ENCODE data around the gene PPP6R3. TPM values are rescaled to one million over a fixed set of nuclear protein-coding genes. Genes with fewer than 3 reads are reported as not detected.

The PPP6R3 gene
- total and polyA plus RNA-seq, 10 of the 15 experiments (the other 5 are each of a cell fraction or from before 2014, with no cell fraction given), result 12.4 to 123 (median 74.1) TPM

- TF ChIP-seq HDAC6 (IDR thresholded peaks at IDR 0.05; ENCODE audit: unreplicated experiment), result no peak
- TF ChIP-seq NBN (IDR thresholded peaks at IDR 0.05), result no peak
- TF ChIP-seq RAD21 (IDR thresholded peaks at IDR 0.05; ENCODE audit: insufficient read depth, low read depth, low read length), result peak; percentile 82
- no peak for TF ChIP-seq NFXL1 (IDR thresholded peaks at IDR 0.05; ENCODE audit: borderline replicate concordance)
- no peak for TF ChIP-seq SREBF2 (IDR thresholded peaks at IDR 0.05; ENCODE audit: low read length)
- TF ChIP-seq SKIL (IDR thresholded peaks at IDR 0.05; ENCODE audit: low read depth, poor library complexity, severe bottlenecking), result no peak
- TF ChIP-seq, protein P1, sequence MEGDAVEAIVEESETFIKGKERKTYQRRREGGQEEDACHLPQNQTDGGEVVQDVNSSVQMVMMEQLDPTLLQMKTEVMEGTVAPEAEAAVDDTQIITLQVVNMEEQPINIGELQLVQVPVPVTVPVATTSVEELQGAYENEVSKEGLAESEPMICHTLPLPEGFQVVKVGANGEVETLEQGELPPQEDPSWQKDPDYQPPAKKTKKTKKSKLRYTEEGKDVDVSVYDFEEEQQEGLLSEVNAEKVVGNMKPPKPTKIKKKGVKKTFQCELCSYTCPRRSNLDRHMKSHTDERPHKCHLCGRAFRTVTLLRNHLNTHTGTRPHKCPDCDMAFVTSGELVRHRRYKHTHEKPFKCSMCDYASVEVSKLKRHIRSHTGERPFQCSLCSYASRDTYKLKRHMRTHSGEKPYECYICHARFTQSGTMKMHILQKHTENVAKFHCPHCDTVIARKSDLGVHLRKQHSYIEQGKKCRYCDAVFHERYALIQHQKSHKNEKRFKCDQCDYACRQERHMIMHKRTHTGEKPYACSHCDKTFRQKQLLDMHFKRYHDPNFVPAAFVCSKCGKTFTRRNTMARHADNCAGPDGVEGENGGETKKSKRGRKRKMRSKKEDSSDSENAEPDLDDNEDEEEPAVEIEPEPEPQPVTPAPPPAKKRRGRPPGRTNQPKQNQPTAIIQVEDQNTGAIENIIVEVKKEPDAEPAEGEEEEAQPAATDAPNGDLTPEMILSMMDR (IDR thresholded peaks at IDR 0.05 in 2 of 3, conservative IDR thresholded peaks at IDR 0.05 in 1 of 3; ENCODE audit: control insufficient read depth in 2 of 3, extremely low read depth in 1 of 3, insufficient read depth in 1 of 3, low read depth in 3 of 3, low read length in 3 of 3), result peak; percentile 90 to 95 (median 91)
- no peak for TF ChIP-seq SIN3A (IDR thresholded peaks at IDR 0.05; ENCODE audit: low read depth, low read length)
- peak; percentile 79; the same call in 1 of the 2 replicates for TF ChIP-seq YY1 (IDR thresholded peaks at IDR 0.05; ENCODE audit: low read depth, low read length)
- no peak for TF ChIP-seq BMI1 (IDR thresholded peaks at IDR 0.05; ENCODE audit: borderline replicate concordance)
- no peak for TF ChIP-seq ZBTB11 (CRISPR knock-in tag; IDR thresholded peaks at IDR 0.05)
- TF ChIP-seq, protein P2, sequence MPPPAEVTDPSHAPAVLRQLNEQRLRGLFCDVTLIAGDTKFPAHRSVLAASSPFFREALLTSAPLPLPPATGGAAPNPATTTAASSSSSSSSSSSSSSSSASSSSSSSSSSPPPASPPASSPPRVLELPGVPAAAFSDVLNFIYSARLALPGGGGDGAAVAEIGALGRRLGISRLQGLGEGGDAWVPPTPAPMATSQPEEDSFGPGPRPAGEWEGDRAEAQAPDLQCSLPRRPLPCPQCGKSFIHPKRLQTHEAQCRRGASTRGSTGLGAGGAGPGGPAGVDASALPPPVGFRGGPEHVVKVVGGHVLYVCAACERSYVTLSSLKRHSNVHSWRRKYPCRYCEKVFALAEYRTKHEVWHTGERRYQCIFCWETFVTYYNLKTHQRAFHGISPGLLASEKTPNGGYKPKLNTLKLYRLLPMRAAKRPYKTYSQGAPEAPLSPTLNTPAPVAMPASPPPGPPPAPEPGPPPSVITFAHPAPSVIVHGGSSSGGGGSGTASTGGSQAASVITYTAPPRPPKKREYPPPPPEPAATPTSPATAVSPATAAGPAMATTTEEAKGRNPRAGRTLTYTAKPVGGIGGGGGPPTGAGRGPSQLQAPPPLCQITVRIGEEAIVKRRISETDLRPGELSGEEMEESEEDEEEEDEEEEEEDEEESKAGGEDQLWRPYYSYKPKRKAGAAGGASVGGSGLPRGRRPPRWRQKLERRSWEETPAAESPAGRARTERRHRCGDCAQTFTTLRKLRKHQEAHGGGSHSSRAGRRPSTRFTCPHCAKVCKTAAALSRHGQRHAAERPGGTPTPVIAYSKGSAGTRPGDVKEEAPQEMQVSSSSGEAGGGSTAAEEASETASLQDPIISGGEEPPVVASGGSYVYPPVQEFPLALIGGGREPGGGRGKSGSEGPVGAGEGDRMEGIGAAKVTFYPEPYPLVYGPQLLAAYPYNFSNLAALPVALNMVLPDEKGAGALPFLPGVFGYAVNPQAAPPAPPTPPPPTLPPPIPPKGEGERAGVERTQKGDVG (CRISPR knock-in tag; IDR thresholded peaks at IDR 0.05), result no peak
- TF ChIP-seq YBX1 (IDR thresholded peaks at IDR 0.05), result no peak
- no peak for TF ChIP-seq CEBPZ (IDR thresholded peaks at IDR 0.05; ENCODE audit: low read depth, low read length)
Measured at GRCh38 chr11:68447015-68447801, 13.3 kb upstream of the PPP6R3 start (continued).
